Ascending aorta (tissue), 2 donors: ENCODE data around the gene RPUSD1. TPM values are rescaled to one million over a fixed set of nuclear protein-coding genes. Genes with fewer than 3 reads are reported as not detected.

Source experiments
- DNase-seq, 2 donors: peaks; one replicate each; pipeline ENCODE4 v3.0.0-alpha.2; 2019; ENCODE audit warnings: low spot score in 2 of 2
- H3K27ac ChIP-seq, 2 donors: fragments of 200-600 bp; sonication (generic); one replicate each; pipeline ENCODE4 v1.5.1; 2016 to 2017; ENCODE audit warnings: mild to moderate bottlenecking in 1 of 2
- H3K27me3 ChIP-seq: fragments of 200-600 bp; sonication (generic); one replicate; pipeline ENCODE4 v1.5.1; 2017
- H3K36me3 ChIP-seq, 2 donors: fragments of 200-600 bp; sonication (generic); one replicate each; pipeline ENCODE4 v1.5.1; 2016
- H3K4me1 ChIP-seq, 2 donors: fragments of 200-600 bp; sonication (generic); one replicate each; pipeline ENCODE4 v1.5.1; 2016 to 2017; ENCODE audit warnings: mild to moderate bottlenecking in 1 of 2
- H3K4me3 ChIP-seq, 2 donors: fragments of 200-600 bp; sonication (generic); one replicate each; pipeline ENCODE4 v1.5.1; 2016 to 2017; ENCODE audit warnings: mild to moderate bottlenecking in 1 of 2
- H3K9me3 ChIP-seq, 2 donors: fragments of 200-600 bp; sonication (generic); one replicate each; pipeline ENCODE4 v1.5.1; 2016
- intact Hi-C: fragments of 100-400 bp; cut with DNase I; formaldehyde crosslinking; loops from one replicate; pipeline ENCODE4 v1.15.1; 2023
- total RNA-seq: library from RNA; depleted of rRNA; stranded (reverse); fragments of >200 nt; gene quantifications from one replicate; pipeline ENCODE4 v1.1.0, GENCODE V29; 2016
- TF ChIP-seq, protein P1 (sequence below), 3 experiments: fragments of 200-600 bp in 2 of 3; fragments of 450-650 bp in 1 of 3; sonication (generic) in 2 of 3; IDR thresholded peaks; one replicate each; pipeline ENCODE4 v1.5.1; 2016 to 2019; ENCODE audit warnings: antibody characterized with exemption in 3 of 3, mild to moderate bottlenecking in 1 of 3, moderate library complexity in 1 of 3

Gene RPUSD1
- total RNA-seq, 1 donor from 2014 or later, result 4.8 TPM

- Histone ChIP-seq H3K4me1 (peaks cover 12 to 14% of the 10 kb centered on the region in 2 donors), H3K4me3 (peak overlapping the region; percentile 66 to 99), H3K27me3 (no peaks in the 10 kb centered on the region), H3K27ac (peak overlapping the region in 1 of 2 donors; percentile 87), H3K36me3 (no peaks in the 10 kb centered on the region), H3K9me3 (no peaks in the 10 kb centered on the region)
- DNase-seq, result no peak
- intact Hi-C loops, result no loop called here
- TF ChIP-seq, protein P1, sequence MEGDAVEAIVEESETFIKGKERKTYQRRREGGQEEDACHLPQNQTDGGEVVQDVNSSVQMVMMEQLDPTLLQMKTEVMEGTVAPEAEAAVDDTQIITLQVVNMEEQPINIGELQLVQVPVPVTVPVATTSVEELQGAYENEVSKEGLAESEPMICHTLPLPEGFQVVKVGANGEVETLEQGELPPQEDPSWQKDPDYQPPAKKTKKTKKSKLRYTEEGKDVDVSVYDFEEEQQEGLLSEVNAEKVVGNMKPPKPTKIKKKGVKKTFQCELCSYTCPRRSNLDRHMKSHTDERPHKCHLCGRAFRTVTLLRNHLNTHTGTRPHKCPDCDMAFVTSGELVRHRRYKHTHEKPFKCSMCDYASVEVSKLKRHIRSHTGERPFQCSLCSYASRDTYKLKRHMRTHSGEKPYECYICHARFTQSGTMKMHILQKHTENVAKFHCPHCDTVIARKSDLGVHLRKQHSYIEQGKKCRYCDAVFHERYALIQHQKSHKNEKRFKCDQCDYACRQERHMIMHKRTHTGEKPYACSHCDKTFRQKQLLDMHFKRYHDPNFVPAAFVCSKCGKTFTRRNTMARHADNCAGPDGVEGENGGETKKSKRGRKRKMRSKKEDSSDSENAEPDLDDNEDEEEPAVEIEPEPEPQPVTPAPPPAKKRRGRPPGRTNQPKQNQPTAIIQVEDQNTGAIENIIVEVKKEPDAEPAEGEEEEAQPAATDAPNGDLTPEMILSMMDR (IDR thresholded peaks at IDR 0.05), result no peak
Measured at GRCh38 chr16:808085-808386, 19.9 kb upstream of the RPUSD1 start.

DNA sequence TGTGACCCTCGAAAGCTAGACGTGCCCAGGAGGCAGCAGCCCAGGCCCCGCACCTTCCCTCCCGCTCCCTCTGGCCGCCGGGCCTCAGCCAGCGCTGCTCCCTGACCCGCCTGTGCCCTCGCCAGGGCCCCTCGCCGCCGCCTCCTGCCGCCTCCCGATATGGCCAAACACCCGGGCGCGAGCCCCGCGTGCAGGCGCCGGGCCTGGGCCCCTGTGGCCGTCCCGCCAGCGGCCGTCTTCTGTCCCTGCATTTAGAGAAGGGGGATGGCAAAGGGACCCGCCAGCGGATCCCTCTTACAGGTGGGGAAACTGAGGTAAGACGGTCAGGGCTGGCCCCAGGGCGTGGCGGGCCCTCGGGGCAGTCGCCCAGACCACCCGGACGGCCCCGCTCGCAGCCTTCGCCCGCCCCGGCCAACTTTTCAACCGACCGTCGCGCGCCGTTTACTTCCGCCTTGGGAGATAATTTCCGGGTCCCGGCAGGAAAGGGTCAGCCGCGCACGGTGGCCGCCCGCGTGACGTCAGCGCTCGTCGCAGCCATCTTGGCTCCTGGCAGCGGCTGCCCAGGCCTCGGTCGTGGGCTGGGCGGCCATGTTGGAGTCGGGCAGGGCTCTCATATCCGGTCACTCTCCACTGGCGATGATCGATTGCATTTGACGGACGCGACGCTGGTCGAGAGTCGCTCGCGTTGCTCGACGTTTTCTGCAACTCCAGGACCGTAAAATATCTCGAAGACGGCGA lies 19.3 kb upstream of the RPUSD1 start:
- Histone ChIP-seq H3K4me1 (peaks cover 12 to 14% of the 10 kb centered on the region in 2 donors), H3K36me3 (no peaks in the 10 kb centered on the region), H3K4me3 (peak overlapping the region; percentile 66 to 99), H3K9me3 (no peaks in the 10 kb centered on the region), H3K27ac (peak overlapping the region; percentile 87 to 90), H3K27me3 (no peaks in the 10 kb centered on the region)
- TF ChIP-seq, protein P1 (IDR thresholded peaks at IDR 0.05), result no peak
- intact Hi-C loops, result loop anchor here (1.0 kb wide), 2 partner anchors 19 to 163 kb away; partner anchors contain the start of genes CHTF18, LMF1 and RPUSD1
- peak; percentile 75 to 95 for DNase-seq

DNA sequence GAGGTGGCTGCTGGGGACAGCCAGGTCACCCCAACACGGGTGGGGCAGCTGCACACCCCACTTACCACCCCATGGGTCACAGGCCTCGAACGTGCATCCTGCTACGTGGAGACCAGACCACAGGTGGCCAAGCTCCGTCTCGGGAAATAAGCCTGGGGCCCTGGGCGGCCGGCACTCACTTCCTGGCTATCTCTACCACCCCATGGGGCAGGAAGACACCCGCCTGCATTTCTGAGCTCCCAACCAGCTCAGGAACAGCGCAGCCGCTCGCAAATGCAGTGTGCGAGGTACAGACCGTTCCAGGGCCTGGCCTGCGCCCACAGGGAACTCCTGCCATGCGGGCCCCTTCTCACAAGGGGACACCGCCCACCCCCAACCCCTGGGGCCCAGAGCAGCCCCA lies 17.3 kb upstream of the RPUSD1 start:
- Histone ChIP-seq H3K9me3 (no peaks in the 10 kb centered on the region), H3K27me3 (peaks cover 3% of the 10 kb centered on the region), H3K27ac (no peak overlapping the region), H3K4me3 (no peak overlapping the region), H3K4me1 (peaks cover 12 to 14% of the 10 kb centered on the region in 2 donors), H3K36me3 (no peaks in the 10 kb centered on the region)
- DNase-seq, result no peak
- TF ChIP-seq, protein P1 (IDR thresholded peaks at IDR 0.05), result no peak
- intact Hi-C loops, result no loop called here

GRCh38 chr16:804193-805048 lies 16.2 kb upstream of the RPUSD1 start:
- no peaks in the 10 kb centered on the region for H3K36me3 ChIP-seq
- no peak overlapping the region for H3K4me3 ChIP-seq
- peaks cover 12 to 14% of the 10 kb centered on the region in 2 donors for H3K4me1 ChIP-seq
- intact Hi-C loops, result no loop called here
- H3K27me3 ChIP-seq, result peaks cover 12% of the 10 kb centered on the region
- TF ChIP-seq, protein P1 (IDR thresholded peaks at IDR 0.05), result no peak
- no peaks in the 10 kb centered on the region for H3K9me3 ChIP-seq
- DNase-seq, result no peak
- H3K27ac ChIP-seq, result no peak overlapping the region

DNA sequence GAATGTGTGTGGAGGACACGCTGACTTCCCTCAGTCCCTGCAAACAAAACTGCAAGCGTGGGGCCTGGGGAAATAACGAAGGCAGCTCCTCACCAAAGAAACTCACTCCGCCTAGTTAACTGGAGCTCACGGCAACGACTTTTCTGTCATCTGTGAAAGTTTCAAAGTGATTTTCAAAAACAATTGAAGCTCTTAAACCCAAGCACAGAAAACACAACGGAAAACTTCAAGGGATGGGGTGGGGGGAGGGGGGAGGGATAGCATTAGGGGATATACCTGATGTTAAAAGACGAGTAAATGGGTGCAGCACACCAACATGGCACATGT lies 15.5 kb upstream of the RPUSD1 start:
- Histone ChIP-seq H3K36me3 (no peaks in the 10 kb centered on the region), H3K4me3 (no peak overlapping the region), H3K4me1 (peaks cover 12 to 14% of the 10 kb centered on the region in 2 donors), H3K27ac (no peak overlapping the region), H3K27me3 (peaks cover 14% of the 10 kb centered on the region), H3K9me3 (no peaks in the 10 kb centered on the region)
- TF ChIP-seq, protein P1 (IDR thresholded peaks at IDR 0.05), result no peak
- no peak for DNase-seq
- intact Hi-C loops, result no loop called here
